Activated CD8-positive, alpha-beta T cell treated with anti-CD3 and anti-CD28 coated beads for 36 hours (primary cell): ENCODE measurements around the gene EYS. TPM values are rescaled to one million over a fixed set of nuclear protein-coding genes. Genes with fewer than 3 reads are reported as not detected.

Experiments
- ATAC-seq: fragments of 200-7000 bp; cut with Tn5 transposase; one replicate; pipeline ENCODE4 v1.10.0; 2021; ENCODE audit warnings: mild to moderate bottlenecking, moderate library complexity
- CTCF ChIA-PET: fragments of 350-600 bp; sonication (Branson Sonifier 250); formaldehyde crosslinking; loops from one replicate; lab custom pipeline; 2021; ENCODE audit warnings: antibody characterized with exemption; lab: Charles Lee
- POLR2A ChIA-PET: fragments of 350-600 bp; sonication (Branson Sonifier 250); formaldehyde crosslinking; loops from one replicate; lab custom pipeline; 2021; ENCODE audit warnings: antibody characterized with exemption; lab: Charles Lee
- DNase-seq: peaks from one replicate; pipeline ENCODE4 v3.0.0-alpha.2; 2020
- H3K27ac Mint-ChIP-seq: one replicate; pipeline ENCODE4 v1.8.0; 2021; ENCODE audit warnings: mild to moderate bottlenecking, mixed read lengths
- H3K27me3 Mint-ChIP-seq: one replicate; pipeline ENCODE4 v1.8.0; 2021; ENCODE audit warnings: mixed read lengths
- H3K36me3 Mint-ChIP-seq: one replicate; pipeline ENCODE4 v1.8.0; 2021; ENCODE audit warnings: low read depth, mixed read lengths
- H3K4me1 Mint-ChIP-seq: one replicate; pipeline ENCODE4 v1.8.0; 2021; ENCODE audit warnings: low read depth, mixed read lengths
- H3K4me3 Mint-ChIP-seq: one replicate; pipeline ENCODE4 v1.8.0; 2021; ENCODE audit warnings: mild to moderate bottlenecking, moderate library complexity, mixed read lengths
- H3K9me3 Mint-ChIP-seq: one replicate; pipeline ENCODE4 v1.8.0; 2021; ENCODE audit warnings: mixed read lengths
- intact Hi-C: fragments of 100-400 bp; cut with micrococcal nuclease; formaldehyde crosslinking; loops from one replicate; pipeline ENCODE4 v1.10.0; 2022
- total RNA-seq, 2 experiments: library from RNA; stranded (reverse); gene quantifications; one replicate each; pipeline ENCODE4 v1.2.3, GENCODE V29; 2021
- TF ChIP-seq, protein P1 (sequence below): fragments of 200-600 bp; IDR thresholded peaks from one replicate; pipeline ENCODE4 v1.8.0; 2022; ENCODE audit warnings: antibody characterized with exemption, mild to moderate bottlenecking

The EYS gene
- total RNA-seq, 2 experiments from 2014 or later, result not detected

GRCh38 chr6:63716169-63716568 lies 1990.9 kb downstream of the EYS start:
- DNase-seq (no peak), ATAC-seq (no peak)
- ChIA-PET POLR2A (no interaction called here), CTCF (interaction anchor here (1.2 kb wide), 1 partner anchor 118 kb away, joined by 3 read pairs; no protein-coding TSS in a partner anchor)
- Mint-ChIP-seq H3K36me3 (peaks cover 23% of the 10 kb centered on the region), H3K27ac (no peak overlapping the region), H3K27me3 (no peaks in the 10 kb centered on the region), H3K4me3 (no peak overlapping the region), H3K9me3 (no peaks in the 10 kb centered on the region), H3K4me1 (peaks cover 4% of the 10 kb centered on the region)
- TF ChIP-seq, protein P1, sequence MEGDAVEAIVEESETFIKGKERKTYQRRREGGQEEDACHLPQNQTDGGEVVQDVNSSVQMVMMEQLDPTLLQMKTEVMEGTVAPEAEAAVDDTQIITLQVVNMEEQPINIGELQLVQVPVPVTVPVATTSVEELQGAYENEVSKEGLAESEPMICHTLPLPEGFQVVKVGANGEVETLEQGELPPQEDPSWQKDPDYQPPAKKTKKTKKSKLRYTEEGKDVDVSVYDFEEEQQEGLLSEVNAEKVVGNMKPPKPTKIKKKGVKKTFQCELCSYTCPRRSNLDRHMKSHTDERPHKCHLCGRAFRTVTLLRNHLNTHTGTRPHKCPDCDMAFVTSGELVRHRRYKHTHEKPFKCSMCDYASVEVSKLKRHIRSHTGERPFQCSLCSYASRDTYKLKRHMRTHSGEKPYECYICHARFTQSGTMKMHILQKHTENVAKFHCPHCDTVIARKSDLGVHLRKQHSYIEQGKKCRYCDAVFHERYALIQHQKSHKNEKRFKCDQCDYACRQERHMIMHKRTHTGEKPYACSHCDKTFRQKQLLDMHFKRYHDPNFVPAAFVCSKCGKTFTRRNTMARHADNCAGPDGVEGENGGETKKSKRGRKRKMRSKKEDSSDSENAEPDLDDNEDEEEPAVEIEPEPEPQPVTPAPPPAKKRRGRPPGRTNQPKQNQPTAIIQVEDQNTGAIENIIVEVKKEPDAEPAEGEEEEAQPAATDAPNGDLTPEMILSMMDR, result no peak
- intact Hi-C loops, result no loop called here

GRCh38 chr6:63714091-63714490 lies 1992.9 kb downstream of the EYS start:
- intact Hi-C loops, result no loop called here

DNA sequence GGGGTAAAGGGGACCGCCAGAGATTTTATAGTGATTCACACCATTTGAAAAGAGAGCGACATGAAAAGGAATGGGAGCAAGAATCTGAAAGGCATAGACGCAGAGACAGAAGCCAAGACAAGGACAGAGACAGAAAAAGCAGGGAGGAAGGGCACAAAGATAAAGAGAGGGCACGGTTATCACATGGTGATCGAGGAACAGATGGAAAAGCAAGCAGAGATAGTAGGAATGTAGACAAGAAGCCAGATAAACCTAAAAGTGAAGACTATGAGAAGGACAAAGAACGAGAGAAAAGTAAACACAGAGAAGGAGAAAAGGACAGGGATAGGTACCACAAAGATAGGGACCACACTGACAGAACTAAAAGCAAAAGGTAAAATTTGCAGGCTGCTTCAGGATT lies 1993.7 kb downstream of the EYS start:
- H3K27me3 Mint-ChIP-seq, result no peaks in the 10 kb centered on the region
- H3K4me1 Mint-ChIP-seq, result peaks cover 4% of the 10 kb centered on the region
- intact Hi-C loops, result no loop called here
- POLR2A ChIA-PET, result no interaction called here
- DNase-seq (no peak), ATAC-seq (no peak)
- CTCF ChIA-PET, result no interaction called here
- H3K27ac Mint-ChIP-seq, result no peak overlapping the region
- TF ChIP-seq, protein P1, result no peak
- peaks cover 39% of the 10 kb centered on the region for H3K36me3 Mint-ChIP-seq
- no peaks in the 10 kb centered on the region for H3K9me3 Mint-ChIP-seq
- H3K4me3 Mint-ChIP-seq, result no peak overlapping the region

More at GRCh38 chr6:63714091-63714490, 1992.9 kb downstream of the EYS start:
- ChIA-PET CTCF (interaction anchor here (1.4 kb wide), 1 partner anchor 115 kb away, joined by 4 read pairs; no protein-coding TSS in a partner anchor), POLR2A (no interaction called here)
- Mint-ChIP-seq H3K4me3 (no peak overlapping the region), H3K4me1 (peaks cover 4% of the 10 kb centered on the region), H3K27ac (no peak overlapping the region), H3K36me3 (peaks cover 36% of the 10 kb centered on the region), H3K9me3 (no peaks in the 10 kb centered on the region), H3K27me3 (no peaks in the 10 kb centered on the region)
- ATAC-seq (no peak), DNase-seq (no peak)
- TF ChIP-seq, protein P1, result no peak

DNA sequence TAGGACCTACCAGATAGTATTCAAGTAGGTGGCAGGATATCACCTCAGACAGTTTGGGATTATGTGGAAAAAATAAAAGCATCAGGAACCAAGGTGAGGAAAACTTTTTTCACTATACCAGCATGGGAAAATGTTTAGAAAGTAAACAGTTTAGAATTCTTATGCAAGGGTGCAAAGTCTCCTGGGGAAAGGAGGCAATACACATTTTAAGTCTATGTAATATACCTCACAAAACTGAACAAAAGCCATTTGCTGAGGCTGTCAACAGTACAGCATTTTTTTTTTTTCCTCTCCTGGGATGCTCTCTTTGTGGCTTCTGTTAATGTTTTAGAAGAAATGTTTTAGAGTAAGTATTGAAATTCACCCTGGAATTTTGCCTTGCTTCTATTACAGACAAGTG lies 1997.9 kb downstream of the EYS start:
- no peaks in the 10 kb centered on the region for H3K9me3 Mint-ChIP-seq
- H3K27ac Mint-ChIP-seq, result no peak overlapping the region
- ChIA-PET CTCF (interaction anchor here (1.0 kb wide), 1 partner anchor 111 kb away, joined by 3 read pairs; no protein-coding TSS in a partner anchor), POLR2A (no interaction called here)
- ATAC-seq (no peak), DNase-seq (no peak)
- TF ChIP-seq, protein P1, result no peak
- H3K36me3 Mint-ChIP-seq, result peaks cover 60% of the 10 kb centered on the region
- H3K4me1 Mint-ChIP-seq, result peaks cover 24% of the 10 kb centered on the region
- no peak overlapping the region for H3K4me3 Mint-ChIP-seq
- intact Hi-C loops, result no loop called here
- no peaks in the 10 kb centered on the region for H3K27me3 Mint-ChIP-seq

GRCh38 chr6:63708631-63709030 lies 1998.4 kb downstream of the EYS start:
- H3K27me3 Mint-ChIP-seq, result no peaks in the 10 kb centered on the region
- no peak for DNase-seq
- intact Hi-C loops, result no loop called here
- ATAC-seq, result no peak
- POLR2A ChIA-PET, result no interaction called here
- peaks cover 24% of the 10 kb centered on the region for H3K4me1 Mint-ChIP-seq
- H3K4me3 Mint-ChIP-seq, result no peak overlapping the region
- H3K36me3 Mint-ChIP-seq, result peaks cover 61% of the 10 kb centered on the region
- H3K27ac Mint-ChIP-seq, result no peak overlapping the region
- TF ChIP-seq, protein P1, result no peak
- CTCF ChIA-PET, result interaction anchor here (1.0 kb wide), 1 partner anchor 110 kb away, joined by 3 read pairs; no protein-coding TSS in a partner anchor
- H3K9me3 Mint-ChIP-seq, result no peaks in the 10 kb centered on the region
